GM19463 (cell line): ENCODE results near the gene NR2F6.

Experiments
- ATAC-seq: cut with Tn5 transposase; IDR thresholded peaks from one replicate; pipeline ENCODE4 v1.9.1; 2021; ENCODE audit warnings: mild to moderate bottlenecking, moderate library complexity; ENCODE audit not compliant: unreplicated experiment

The NR2F6 gene

DNA sequence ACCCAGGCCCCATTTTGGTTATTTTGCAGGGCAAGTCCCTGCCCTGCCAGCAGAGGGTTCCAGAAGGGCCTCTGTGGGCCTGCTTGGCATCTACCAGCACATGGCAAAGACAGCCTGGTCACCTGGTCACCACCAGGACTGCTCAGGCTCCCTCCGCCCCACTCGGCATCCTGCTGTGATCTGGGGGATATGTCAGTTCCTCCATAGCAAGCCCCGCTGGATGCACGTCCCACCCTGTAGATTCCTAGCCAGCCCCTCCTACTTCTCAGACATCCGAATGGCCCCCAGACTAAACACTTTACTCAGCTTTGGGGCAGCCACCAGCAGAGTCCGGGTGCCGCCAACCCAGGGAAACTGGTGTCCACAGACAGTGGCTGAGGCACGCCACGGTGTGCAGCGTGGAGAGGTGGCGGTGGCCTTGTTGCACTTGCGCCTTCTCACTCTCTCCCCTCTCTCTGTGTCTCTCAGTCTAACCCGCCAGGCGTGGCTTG lies 62.4 kb downstream of the NR2F6 start:
- no peak for ATAC-seq
